GM19238 (cell line): Measurements from ENCODE around the gene FBXO45.
"Not testable (repeated sequence)": the region's sequence is repeated elsewhere in the genome, so short reads cannot be mapped to it uniquely, and the experiment has no call there.

Experiments
- DNase-seq: peaks from one replicate; pipeline ENCODE4 v3.0.0; 2011; ENCODE audit warnings: low spot score; ENCODE audit not compliant: insufficient read length

FBXO45 gene

DNA sequence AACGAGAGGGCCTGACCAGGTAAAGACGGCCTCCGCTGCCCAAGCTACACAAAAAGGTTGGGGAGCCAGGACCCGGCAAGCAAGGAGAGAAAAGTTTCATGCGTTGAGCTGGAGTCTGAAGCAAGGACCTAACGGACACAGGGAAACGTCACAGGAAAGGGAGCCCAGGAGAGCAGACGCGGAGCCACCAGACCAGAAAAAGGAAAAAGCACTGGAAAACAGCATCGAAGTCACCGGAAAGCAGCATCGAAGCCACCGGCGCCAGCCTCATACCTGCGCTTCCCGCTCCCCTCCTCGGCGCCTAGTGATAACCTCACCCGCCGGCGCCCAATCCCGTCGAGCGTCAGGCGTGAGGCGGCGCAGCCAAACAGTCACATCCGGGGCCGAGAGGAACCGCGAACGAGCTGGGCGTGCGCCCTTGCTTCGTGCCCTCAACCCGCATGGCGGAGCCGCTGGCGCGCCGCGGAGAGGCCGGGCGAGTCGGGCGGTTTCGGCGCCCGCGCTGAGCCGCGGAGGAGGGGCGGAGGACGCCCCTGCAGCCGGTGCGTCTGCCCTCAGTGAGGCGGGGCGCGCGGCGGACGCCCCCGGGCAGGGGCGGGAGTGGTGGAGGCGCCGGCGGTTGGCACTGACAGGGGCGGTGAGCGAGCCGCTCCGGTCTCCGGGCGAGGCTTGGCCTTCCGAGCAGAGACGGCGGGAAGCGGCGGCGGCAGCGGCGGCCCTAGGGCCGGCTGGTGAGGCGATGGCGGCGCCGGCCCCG is at the start of gene FBXO45, which contains the start of gene WDR53:
FBXO45 (plus strand) TSS at position 415 of the 757 bp plus-strand sequence; CDS start at position 740, 325 bp downstream.
WDR53 (minus strand) TSS at position 309 of the 757 bp plus-strand sequence. CDS start 7,079 bp downstream, outside the sequence.
- DNase-seq, result peak; percentile 96

GRCh38 chr3:196518966-196519717 is 49.3 kb upstream of the FBXO45 start:
- DNase-seq, result no peak

GRCh38 chr3:196519718-196520082 is 48.8 kb upstream of the FBXO45 start:
- no peak for DNase-seq

DNA sequence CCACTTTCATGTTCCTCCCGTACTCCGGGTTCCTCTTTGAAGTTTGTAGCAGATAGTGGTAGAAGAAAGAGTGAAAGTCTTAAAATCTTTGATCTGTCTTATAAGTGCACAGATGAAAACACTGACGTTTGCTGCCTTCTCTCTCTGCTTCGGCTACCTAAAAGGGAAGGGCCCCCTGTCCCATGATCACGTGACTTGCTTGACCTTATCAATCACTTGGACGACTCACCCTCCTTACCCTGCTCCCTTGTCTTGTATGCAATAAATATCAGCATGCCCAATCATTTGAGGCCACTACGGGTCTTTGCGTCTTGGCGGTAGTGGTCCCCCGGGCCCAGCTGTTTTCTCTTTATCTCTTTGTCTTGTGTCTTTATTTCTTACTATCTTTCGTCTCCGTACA is 47.2 kb upstream of the FBXO45 start:
- not testable (repeated sequence) for DNase-seq

DNA sequence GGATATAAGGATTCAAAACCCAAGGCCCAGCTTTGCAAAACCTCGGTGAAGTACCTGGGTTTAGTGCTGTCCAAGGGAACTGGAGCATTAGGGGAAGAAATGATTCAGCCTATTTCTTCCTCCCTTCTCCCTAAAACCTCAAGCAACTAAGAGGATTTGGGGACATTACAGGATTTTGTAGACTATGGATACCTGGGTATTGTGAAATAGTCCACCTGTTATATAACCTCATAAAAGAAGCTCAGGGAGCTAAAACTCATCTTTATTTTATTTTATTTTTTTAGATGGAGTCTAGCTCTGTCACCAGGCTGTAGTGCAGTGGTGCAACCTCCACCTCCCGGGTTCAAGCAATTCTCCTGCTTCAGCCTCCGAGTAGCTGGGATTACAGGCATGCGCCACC is 44.6 kb upstream of the FBXO45 start:
- no peak for DNase-seq

DNA sequence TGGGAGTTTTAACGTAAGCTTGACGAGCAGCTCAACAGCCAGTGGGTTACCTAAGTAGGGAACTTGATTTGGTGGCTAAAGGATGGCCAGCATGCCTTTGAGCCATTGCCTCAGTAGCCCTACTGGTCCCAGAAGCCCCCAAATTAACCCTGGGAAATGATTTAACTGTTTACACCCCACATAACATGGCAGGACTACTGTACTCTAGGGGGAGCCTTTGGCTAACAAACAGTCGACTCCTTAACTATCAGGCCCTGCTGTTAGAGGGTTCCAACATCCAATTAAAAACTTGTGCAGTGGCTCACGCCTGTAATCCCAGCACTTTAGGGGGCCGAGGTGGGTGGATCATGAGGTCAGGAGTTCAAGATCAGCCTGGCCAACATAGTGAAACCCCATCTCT is 43.9 kb upstream of the FBXO45 start:
- DNase-seq, result no peak

- no peak for DNase-seq
Observed at GRCh38 chr3:196525141-196525540, 43.3 kb upstream of the FBXO45 start.

DNA sequence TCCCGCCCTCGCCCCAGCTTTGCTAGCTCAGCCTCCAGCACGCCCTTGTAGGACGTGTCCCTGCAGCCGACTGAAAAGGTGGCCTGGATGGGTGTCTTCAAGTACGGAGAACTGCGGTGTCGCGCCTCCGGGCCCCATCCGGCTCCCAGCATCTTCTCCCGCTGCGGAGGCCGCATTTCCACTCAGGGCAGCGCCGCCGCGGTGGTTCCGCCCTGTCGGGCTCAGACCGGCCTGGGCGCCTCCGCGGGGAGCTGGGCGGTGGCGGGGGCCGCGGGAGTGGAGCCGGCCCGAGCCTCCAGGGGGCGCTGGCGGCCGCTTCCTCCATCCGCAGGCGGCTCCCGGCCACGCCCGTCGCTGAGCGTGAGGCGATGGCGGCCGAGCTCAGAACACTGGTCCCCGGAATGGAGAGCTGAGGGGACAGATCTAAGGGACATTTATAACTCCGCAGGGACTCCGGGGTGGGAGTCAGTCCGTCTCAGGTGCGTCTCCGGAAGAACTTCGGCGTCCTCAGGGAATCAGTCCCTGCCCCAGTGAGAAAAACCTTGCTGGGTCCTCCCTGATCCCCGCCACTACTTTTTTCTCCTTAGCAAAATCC is 39.7 kb upstream of the FBXO45 start:
- DNase-seq, result peak; percentile 90

GRCh38 chr3:196531418-196531817 is 37.0 kb upstream of the FBXO45 start:
- no peak for DNase-seq

DNA sequence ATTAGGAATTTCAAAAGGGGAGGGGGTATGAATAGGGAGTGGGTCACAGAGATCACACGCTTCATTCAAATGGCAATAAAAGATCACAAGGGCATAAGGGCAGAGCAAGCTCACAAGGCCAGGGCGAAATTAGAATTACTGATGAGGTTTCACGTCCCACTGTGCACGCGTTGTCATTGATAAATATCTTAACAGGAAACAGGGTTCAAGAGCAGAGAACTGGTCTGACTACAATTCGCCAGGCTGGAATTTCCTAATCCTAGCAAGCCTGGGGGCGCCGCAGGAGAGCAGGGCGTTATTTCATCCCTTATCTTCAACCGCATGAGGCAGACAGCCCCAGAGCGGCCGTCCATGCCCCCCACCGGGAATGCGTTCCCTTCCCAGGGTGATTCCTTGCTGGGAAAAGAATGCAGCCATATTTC is 35.2 kb upstream of the FBXO45 start:
- no peak for DNase-seq

GRCh38 chr3:196537319-196537984 is 31.0 kb upstream of the FBXO45 start:
- no peak for DNase-seq

DNA sequence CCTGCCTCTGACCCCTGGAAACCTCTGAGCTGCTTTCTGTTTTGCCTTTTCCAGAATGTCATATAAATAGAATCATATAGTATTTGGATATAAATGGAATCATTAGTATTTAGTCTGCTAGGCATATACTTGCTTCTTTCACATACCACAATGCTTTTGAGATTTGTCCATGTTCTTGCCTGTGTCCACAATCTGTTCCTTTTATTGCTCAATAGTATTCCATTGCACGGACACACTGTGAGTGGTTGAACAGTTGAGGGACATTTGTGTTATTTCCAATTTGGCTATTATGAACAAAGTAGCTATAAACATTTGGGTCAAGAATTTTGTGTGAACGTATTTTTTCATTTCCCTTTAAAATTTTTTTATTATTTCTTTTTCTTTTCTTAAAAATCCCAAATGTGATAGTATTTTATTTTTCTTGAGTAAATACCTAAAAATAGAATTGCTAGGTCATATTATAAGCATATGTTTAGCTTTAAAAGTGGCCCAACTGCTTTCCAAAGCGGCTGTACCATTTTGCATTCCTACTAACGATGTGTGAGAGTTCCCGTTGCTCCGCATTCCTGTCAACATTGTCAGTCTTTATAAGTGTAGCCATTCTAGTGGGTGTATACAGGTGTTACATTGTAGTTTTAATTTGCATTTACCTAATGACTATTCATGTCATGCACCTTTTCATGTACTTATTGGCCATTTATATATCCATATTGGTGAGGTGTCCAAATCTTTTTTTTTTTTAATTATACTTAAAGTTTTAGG is 26.6 kb upstream of the FBXO45 start:
- no peak for DNase-seq

DNA sequence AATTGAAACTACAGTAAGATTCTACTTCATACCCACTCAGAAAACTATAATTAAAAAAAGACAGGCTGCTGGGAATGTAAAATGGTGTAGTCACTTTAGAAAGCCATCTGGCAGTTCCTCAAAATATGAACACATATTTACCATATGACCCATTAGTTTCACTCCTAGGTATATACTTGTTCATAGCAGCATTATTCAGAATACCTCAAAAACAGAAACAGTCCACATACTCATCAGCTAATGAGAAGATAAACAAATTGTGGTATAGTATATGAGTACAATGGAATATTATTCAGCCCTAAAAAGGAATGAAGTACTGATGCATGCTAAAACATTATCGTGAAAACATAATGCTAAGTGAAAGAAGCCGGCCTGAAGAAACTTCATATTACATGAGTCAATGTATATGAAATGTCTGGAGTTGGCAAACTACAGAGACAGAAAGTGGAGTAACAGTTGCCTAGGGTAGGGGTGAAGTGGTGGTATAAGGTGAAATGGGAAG is 23.9 kb upstream of the FBXO45 start:
- no peak for DNase-seq

- no peak for DNase-seq
Observed at GRCh38 chr3:196546537-196546936, 21.9 kb upstream of the FBXO45 start.

- DNase-seq, result no peak
Observed at GRCh38 chr3:196547067-196547466, 21.4 kb upstream of the FBXO45 start.

- not testable (repeated sequence) for DNase-seq
Observed at GRCh38 chr3:196549312-196549711, 19.1 kb upstream of the FBXO45 start.

- DNase-seq, result not testable (repeated sequence)
Observed at GRCh38 chr3:196550172-196550571, 18.3 kb upstream of the FBXO45 start.

GRCh38 chr3:196552253-196552652 is 16.2 kb upstream of the FBXO45 start:
- DNase-seq, result no peak

DNA sequence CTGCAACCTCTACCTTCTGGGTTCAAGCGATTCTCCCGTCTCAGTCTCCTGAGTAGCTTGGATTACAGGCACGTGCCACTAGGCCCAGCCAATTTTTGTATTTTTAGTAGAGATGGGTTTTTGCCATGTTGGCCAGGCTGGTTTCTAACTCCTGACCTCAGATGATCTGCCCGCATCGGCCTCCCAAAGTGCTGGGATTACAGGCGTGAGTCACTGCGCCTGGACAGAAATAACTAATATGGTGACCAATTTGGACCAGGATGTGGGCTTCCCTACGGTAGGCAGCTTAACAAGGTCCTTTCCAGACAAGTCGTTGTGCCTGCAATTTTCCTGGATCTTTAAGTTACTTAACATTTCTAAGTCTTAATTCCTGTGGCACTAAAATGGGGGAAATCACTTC is 14.9 kb upstream of the FBXO45 start:
- no peak for DNase-seq

- DNase-seq, result no peak
Observed at GRCh38 chr3:196554205-196554604, 14.3 kb upstream of the FBXO45 start.

DNA sequence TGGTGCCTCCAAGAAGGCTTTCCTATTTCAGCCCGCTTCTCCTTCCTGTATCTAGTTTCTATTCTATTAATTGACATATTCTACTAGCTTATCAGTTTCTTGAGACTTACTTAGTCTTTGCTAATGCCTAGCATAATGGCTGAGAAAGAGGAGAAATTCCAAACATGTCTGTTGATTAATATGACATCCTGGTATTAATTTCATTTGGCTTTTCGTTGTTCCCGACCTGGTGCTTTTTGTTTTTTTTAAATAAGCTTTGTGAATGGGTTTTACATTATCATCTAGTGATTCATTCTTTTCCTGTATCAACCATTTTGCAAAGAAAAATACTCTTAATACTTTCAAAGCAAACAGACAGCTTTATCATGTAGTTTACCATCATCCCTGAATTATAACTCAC is 13.2 kb upstream of the FBXO45 start:
- no peak for DNase-seq
